HEK293 (cell line): ENCODE measurements around the gene COL13A1.

Source experiments
- CTCF ChIA-PET: fragments of 350-600 bp; formaldehyde crosslinking; extraction: SDS; loops from one replicate; lab custom pipeline; 2021; ENCODE audit warnings: antibody characterized with exemption; lab: Yijun Ruan, JAX
- POLR2A ChIA-PET: fragments of 300-600 bp; formaldehyde crosslinking; extraction: SDS; loops from one replicate; lab custom pipeline; 2020; ENCODE audit warnings: antibody characterized with exemption, inconsistent platforms; lab: Yijun Ruan, JAX
- H3K27ac ChIP-seq: fragments of 200-500 bp; sonication (Bioruptor generic); 2 replicates; pipeline ENCODE4 v1.5.1; 2014; ENCODE audit warnings: low read depth, low read length, control low read depth, inconsistent platforms; ENCODE audit errors: extremely low read depth
- H3K36me3 ChIP-seq, 2 experiments: fragments of 200-500 bp in 1 of 2; sonication (Bioruptor generic) in 1 of 2; 1 replicate in 1 of 2; 2 replicates in 1 of 2; pipeline ENCODE4 v1.5.1; 2014 to 2017; ENCODE audit warnings: inconsistent platforms in 2 of 2, low read length in 2 of 2; ENCODE audit not compliant: control insufficient read depth in 2 of 2, insufficient read depth in 1 of 2
- H3K4me1 ChIP-seq: fragments of 200-500 bp; sonication (Bioruptor generic); 2 replicates; pipeline ENCODE4 v1.5.1; 2014; ENCODE audit warnings: mild to moderate bottlenecking, low read length, inconsistent platforms; ENCODE audit not compliant: control insufficient read depth, insufficient read depth
- H3K4me3 ChIP-seq: 2 replicates; pipeline ENCODE4 v1.5.1; 2011; ENCODE audit warnings: low read depth, mild to moderate bottlenecking, control low read depth, low read length, moderate library complexity
- H3K9me3 ChIP-seq: fragments of 200-500 bp; sonication (Bioruptor generic); 2 replicates; pipeline ENCODE4 v1.5.1; 2014; ENCODE audit warnings: low read depth, low read length, inconsistent platforms; ENCODE audit not compliant: control insufficient read depth, insufficient read depth
- GLI4 ChIP-seq: fragments of 450-650 bp; formaldehyde crosslinking; IDR thresholded peaks from 2 replicates; pipeline ENCODE4 v1.5.1; 2016; ENCODE audit warnings: missing biosample characterization, missing genetic modification characterization
- GLIS1 ChIP-seq: fragments of 450-650 bp; formaldehyde crosslinking; IDR thresholded peaks from 2 replicates; pipeline ENCODE4 v1.5.1; 2016; ENCODE audit warnings: missing biosample characterization, missing genetic modification characterization
- KLF7 ChIP-seq: fragments of 450-650 bp; formaldehyde crosslinking; IDR thresholded peaks from 2 replicates; pipeline ENCODE4 v1.5.1; 2016; ENCODE audit warnings: missing biosample characterization, missing genetic modification characterization, borderline replicate concordance
- MZF1 ChIP-seq: fragments of 450-650 bp; formaldehyde crosslinking; IDR thresholded peaks from 2 replicates; pipeline ENCODE4 v1.5.1; 2017; ENCODE audit warnings: missing biosample characterization, missing genetic modification characterization, borderline replicate concordance
- OVOL3 ChIP-seq: fragments of 450-650 bp; formaldehyde crosslinking; IDR thresholded peaks from 2 replicates; pipeline ENCODE4 v1.5.1; 2016; ENCODE audit warnings: missing biosample characterization, missing genetic modification characterization
- PRDM4 ChIP-seq: fragments of 450-650 bp; formaldehyde crosslinking; IDR thresholded peaks from 2 replicates; pipeline ENCODE4 v1.5.1; 2017; ENCODE audit warnings: missing biosample characterization, missing genetic modification characterization
- REPIN1 ChIP-seq: fragments of 450-650 bp; formaldehyde crosslinking; IDR thresholded peaks from 2 replicates; pipeline ENCODE4 v1.5.1; 2017; ENCODE audit warnings: missing biosample characterization, missing genetic modification characterization, low read depth
- ZIC2 ChIP-seq: fragments of 450-650 bp; formaldehyde crosslinking; IDR thresholded peaks from 2 replicates; pipeline ENCODE4 v1.5.1; 2016; ENCODE audit warnings: missing biosample characterization, missing genetic modification characterization
- ZNF112 ChIP-seq: fragments of 450-650 bp; formaldehyde crosslinking; IDR thresholded peaks from 2 replicates; pipeline ENCODE4 v1.5.0; 2017; ENCODE audit warnings: missing biosample characterization, missing genetic modification characterization
- ZNF114 ChIP-seq: fragments of 450-650 bp; formaldehyde crosslinking; IDR thresholded peaks from 2 replicates; pipeline ENCODE4 v1.5.0; 2017; ENCODE audit warnings: missing biosample characterization, missing genetic modification characterization
- ZNF239 ChIP-seq: fragments of 450-650 bp; formaldehyde crosslinking; IDR thresholded peaks from 2 replicates; pipeline ENCODE4 v1.5.1; 2016; ENCODE audit warnings: missing biosample characterization, missing genetic modification characterization
- ZNF248 ChIP-seq: fragments of 450-650 bp; formaldehyde crosslinking; IDR thresholded peaks from 2 replicates; pipeline ENCODE4 v1.5.1; 2017; ENCODE audit warnings: missing biosample characterization, missing genetic modification characterization
- ZNF274 ChIP-seq, 2 experiments: fragments of 200-500 bp in 1 of 2; fragments of 450-650 bp in 1 of 2; sonication (Bioruptor generic) in 1 of 2; formaldehyde crosslinking in 1 of 2; IDR thresholded peaks; 2 replicates each; pipeline versions ENCODE4 v1.5.1 to v1.6.1; 2014 to 2016; ENCODE audit warnings: borderline replicate concordance in 1 of 2, inconsistent platforms in 1 of 2, low read length in 1 of 2, missing biosample characterization in 1 of 2, missing genetic modification characterization in 1 of 2
- ZNF324 ChIP-seq: fragments of 450-650 bp; formaldehyde crosslinking; IDR thresholded peaks from 2 replicates; pipeline ENCODE4 v1.5.1; 2016; ENCODE audit warnings: missing biosample characterization, missing genetic modification characterization
- ZNF391 ChIP-seq: fragments of 450-650 bp; formaldehyde crosslinking; IDR thresholded peaks from 2 replicates; pipeline ENCODE4 v1.5.1; 2016; ENCODE audit warnings: low read depth, missing biosample characterization, missing genetic modification characterization, borderline replicate concordance
- ZNF423 ChIP-seq: fragments of 450-650 bp; formaldehyde crosslinking; IDR thresholded peaks from 2 replicates; pipeline ENCODE4 v1.5.1; 2016; ENCODE audit warnings: missing biosample characterization, missing genetic modification characterization
- ZNF514 ChIP-seq: fragments of 450-650 bp; formaldehyde crosslinking; IDR thresholded peaks from 2 replicates; pipeline ENCODE4 v1.5.1; 2016; ENCODE audit warnings: missing biosample characterization, missing genetic modification characterization
- ZNF529 ChIP-seq: fragments of 450-650 bp; formaldehyde crosslinking; IDR thresholded peaks from 2 replicates; pipeline ENCODE4 v1.5.1; 2017; ENCODE audit warnings: missing genetic modification characterization, missing biosample characterization; ENCODE audit not compliant: insufficient replicate concordance
- ZNF560 ChIP-seq: fragments of 450-650 bp; formaldehyde crosslinking; IDR thresholded peaks from 2 replicates; pipeline ENCODE4 v1.5.1; 2017; ENCODE audit warnings: missing biosample characterization, missing genetic modification characterization, borderline replicate concordance
- ZNF624 ChIP-seq: fragments of 450-650 bp; formaldehyde crosslinking; IDR thresholded peaks from 2 replicates; pipeline ENCODE4 v1.5.1; 2017; ENCODE audit warnings: missing biosample characterization, missing genetic modification characterization
- ZNF629 ChIP-seq: fragments of 450-650 bp; formaldehyde crosslinking; IDR thresholded peaks from 2 replicates; pipeline ENCODE4 v1.5.1; 2017; ENCODE audit warnings: missing biosample characterization, missing genetic modification characterization
- ZNF660 ChIP-seq: fragments of 450-650 bp; IDR thresholded peaks from 2 replicates; pipeline ENCODE4 v1.5.1; 2018; ENCODE audit warnings: missing biosample characterization, mild to moderate bottlenecking, missing genetic modification characterization
- ZNF707 ChIP-seq: fragments of 450-650 bp; formaldehyde crosslinking; IDR thresholded peaks from 2 replicates; pipeline ENCODE4 v1.5.1; 2016; ENCODE audit warnings: missing biosample characterization, missing genetic modification characterization
- ZNF792 ChIP-seq: fragments of 450-650 bp; formaldehyde crosslinking; IDR thresholded peaks from 2 replicates; pipeline ENCODE4 v1.5.1; 2016; ENCODE audit warnings: missing biosample characterization, missing genetic modification characterization
- ZSCAN16 ChIP-seq: fragments of 450-650 bp; formaldehyde crosslinking; IDR thresholded peaks from 2 replicates; pipeline ENCODE4 v1.5.1; 2016; ENCODE audit warnings: missing biosample characterization, missing genetic modification characterization
- TF ChIP-seq, protein P1 (sequence below): fragments of 450-650 bp; formaldehyde crosslinking; IDR thresholded peaks from 2 replicates; pipeline ENCODE4; 2016; ENCODE audit warnings: missing biosample characterization, missing genetic modification characterization

Gene COL13A1

DNA sequence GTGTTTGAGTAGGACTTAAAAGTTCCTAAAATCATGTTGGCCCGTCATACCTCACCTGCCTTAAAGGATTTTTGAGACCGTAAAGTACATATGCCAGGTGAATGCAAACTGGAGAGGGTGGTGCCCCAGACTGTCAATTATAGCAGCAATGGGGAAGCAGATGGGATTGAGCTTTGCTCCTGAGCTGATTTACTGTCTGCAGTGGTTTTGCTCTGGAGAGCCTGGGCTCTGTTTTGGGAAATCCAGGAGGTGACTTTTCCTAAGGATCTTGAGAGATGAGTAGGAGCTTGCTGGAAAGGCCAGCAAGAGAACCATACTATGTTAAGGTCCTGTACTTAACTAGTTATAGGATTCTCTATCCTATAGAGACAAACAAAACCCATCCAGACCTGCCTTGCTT is 43.0 kb downstream of the COL13A1 start (continued):
- TF ChIP-seq ZNF792, result no peak
- no peak for TF ChIP-seq ZNF707 (tag by site-specific recombination)
- no peak for TF ChIP-seq MZF1 (tag by site-specific recombination)
- TF ChIP-seq KLF7 (tag by site-specific recombination), result no peak
- TF ChIP-seq ZNF274 (IDR thresholded peaks at IDR 0.05; ENCODE audit: low read length), result no peak
- no peak for TF ChIP-seq ZNF274 (tag by site-specific recombination; IDR thresholded peaks at IDR 0.05; ENCODE audit: borderline replicate concordance)

DNA sequence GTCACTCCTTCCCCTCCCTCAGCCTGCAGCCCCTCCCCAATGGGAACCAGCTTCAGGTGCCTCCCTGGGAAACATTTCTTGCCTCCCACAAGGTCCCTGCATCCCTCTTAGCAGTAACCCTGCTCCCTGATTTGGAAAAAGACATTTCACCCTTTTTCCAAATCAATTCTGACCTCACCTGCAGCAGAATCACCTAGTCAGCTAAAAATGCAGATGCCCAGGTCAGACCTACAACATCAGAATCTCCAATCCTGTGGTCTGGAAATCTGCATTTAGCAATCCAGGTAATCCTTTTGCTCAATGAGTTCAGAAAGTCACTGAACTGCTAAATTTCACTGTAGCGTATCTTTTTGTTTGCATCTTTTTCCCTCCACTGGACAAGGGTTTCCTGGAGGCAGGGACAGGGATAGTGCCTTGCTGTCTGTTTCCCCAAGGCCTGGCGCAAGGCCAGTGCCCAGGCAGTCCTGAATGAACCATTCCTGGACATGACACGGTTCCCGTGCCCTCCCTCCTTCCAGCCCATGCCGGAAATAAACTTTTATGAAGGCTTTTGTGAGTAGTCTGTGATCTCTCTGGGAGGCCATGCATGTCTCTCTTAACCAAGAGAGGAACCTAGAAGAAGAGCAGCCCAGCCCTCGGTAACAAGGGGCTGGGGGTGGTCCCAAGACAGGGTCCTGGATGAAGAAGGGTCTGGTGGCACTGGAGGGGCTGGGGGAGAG is 44.0 kb downstream of the COL13A1 start:
- CTCF ChIA-PET, result no interaction called here

DNA sequence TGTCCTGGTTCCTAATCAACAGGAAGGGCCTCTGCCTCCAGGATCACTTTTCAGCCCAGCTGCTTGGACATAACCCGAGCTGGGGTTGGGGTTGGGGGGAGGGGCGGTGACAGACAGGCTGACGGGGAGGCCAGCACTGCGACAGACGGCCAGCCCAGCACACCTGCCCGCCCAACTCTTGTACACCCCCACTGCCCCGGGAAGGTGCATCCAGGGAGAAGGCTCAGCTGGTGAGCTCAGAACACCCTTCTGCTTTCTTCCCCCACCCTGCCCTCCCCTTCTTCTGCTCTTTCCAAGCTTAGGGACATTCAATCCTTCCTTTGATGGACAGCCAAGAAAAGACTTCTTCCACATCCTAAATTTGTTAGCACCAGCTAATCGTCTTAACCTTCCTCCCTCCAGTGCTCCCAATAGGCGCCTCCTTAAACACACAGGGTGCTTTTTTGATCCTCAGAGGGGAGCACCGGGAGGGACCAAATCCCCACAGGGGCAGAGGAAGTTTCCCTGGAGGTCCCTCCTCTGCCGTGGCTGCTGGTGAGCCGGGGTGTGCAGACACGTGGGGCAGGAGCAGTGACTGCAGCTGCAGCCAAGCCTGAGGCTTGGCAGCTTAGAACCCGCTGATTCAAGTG is 44.7 kb downstream of the COL13A1 start:
- CTCF ChIA-PET, result interaction anchor here (0.6 kb wide), 2 partner anchors 10 to 139 kb away, joined by 3 read pairs; no protein-coding TSS in a partner anchor
- no peaks in the 10 kb centered on the region for H3K9me3 ChIP-seq
- H3K4me3 ChIP-seq, result no peak overlapping the region
- TF ChIP-seq GLIS1 (tag by site-specific recombination) (peak; percentile 66), ZSCAN16 (tag by site-specific recombination) (no peak), OVOL3 (tag by site-specific recombination) (no peak), ZNF423 (no peak), ZNF248 (no peak), REPIN1 (tag by site-specific recombination) (no peak), ZNF114 (tag by site-specific recombination) (no peak), ZIC2 (tag by site-specific recombination) (peak; percentile 98), ZNF707 (tag by site-specific recombination) (no peak), ZNF112 (tag by site-specific recombination) (no peak)
- TF ChIP-seq, all 188 proteins: peak for 2
- Histone ChIP-seq H3K4me1 (peaks cover 2% of the 10 kb centered on the region; the same call in 1 of the 2 replicates), H3K27ac (no peak overlapping the region), H3K36me3 (no peaks in the 10 kb centered on the region)
- POLR2A ChIA-PET, result no interaction called here

More for the DNA sequence above, 44.0 kb downstream of the COL13A1 start:
- H3K27ac ChIP-seq, result no peak overlapping the region
- H3K4me1 ChIP-seq, result peaks cover 2% of the 10 kb centered on the region; the same call in 1 of the 2 replicates
- H3K9me3 ChIP-seq, result no peaks in the 10 kb centered on the region
- no peak overlapping the region for H3K4me3 ChIP-seq
- no peaks in the 10 kb centered on the region for H3K36me3 ChIP-seq
- POLR2A ChIA-PET, result no interaction called here
- TF ChIP-seq ZNF324 (tag by site-specific recombination) (no peak), ZNF529 (no peak), ZNF629 (tag by site-specific recombination) (no peak), ZNF624 (tag by site-specific recombination) (no peak), GLI4 (tag by site-specific recombination) (no peak), ZNF660 (no peak), ZNF239 (tag by site-specific recombination) (no peak), PRDM4 (tag by site-specific recombination) (no peak), ZNF423 (no peak), ZNF560 (tag by site-specific recombination) (no peak), ZNF514 (no peak), ZNF391 (tag by site-specific recombination) (no peak)
- TF ChIP-seq, protein P1, sequence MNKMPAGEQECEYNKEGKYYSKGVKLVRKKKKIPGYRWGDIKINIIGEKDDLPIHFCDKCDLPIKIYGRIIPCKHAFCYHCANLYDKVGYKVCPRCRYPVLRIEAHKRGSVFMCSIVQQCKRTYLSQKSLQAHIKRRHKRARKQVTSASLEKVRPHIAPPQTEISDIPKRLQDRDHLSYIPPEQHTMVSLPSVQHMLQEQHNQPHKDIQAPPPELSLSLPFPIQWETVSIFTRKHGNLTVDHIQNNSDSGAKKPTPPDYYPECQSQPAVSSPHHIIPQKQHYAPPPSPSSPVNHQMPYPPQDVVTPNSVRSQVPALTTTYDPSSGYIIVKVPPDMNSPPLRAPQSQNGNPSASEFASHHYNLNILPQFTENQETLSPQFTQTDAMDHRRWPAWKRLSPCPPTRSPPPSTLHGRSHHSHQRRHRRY (tag by site-specific recombination), result no peak
